Measurements from ENCODE around the gene SPAG17.

Gene SPAG17

GRCh38 chr1:118148034-118148433 is 37.0 kb downstream of the SPAG17 start:
- no peak for ATAC-seq
- no peak for TF ChIP-seq CSRNP3 (CRISPR knock-in tag; IDR thresholded peaks at IDR 0.05)
- no peak for TF ChIP-seq TOX (CRISPR knock-in tag; IDR thresholded peaks at IDR 0.05; ENCODE audit: borderline replicate concordance)
- no peak for TF ChIP-seq ZFP3 (CRISPR knock-in tag; IDR thresholded peaks at IDR 0.05)
- TF ChIP-seq PPARA (CRISPR knock-in tag; IDR thresholded peaks at IDR 0.05; ENCODE audit: borderline replicate concordance): no peak
- no peak for TF ChIP-seq OSR1 (CRISPR knock-in tag; IDR thresholded peaks at IDR 0.05)
- TF ChIP-seq ZNF70 (CRISPR knock-in tag; IDR thresholded peaks at IDR 0.05): no peak
- no peak for TF ChIP-seq SNAI2 (CRISPR knock-in tag; IDR thresholded peaks at IDR 0.05)
- TF ChIP-seq CSDC2 (CRISPR knock-in tag; IDR thresholded peaks at IDR 0.05): no peak
- TF ChIP-seq ESRRG (CRISPR knock-in tag; IDR thresholded peaks at IDR 0.05): no peak
- TF ChIP-seq ARNTL (CRISPR knock-in tag; IDR thresholded peaks at IDR 0.05; ENCODE audit: borderline replicate concordance, low read depth): no peak
- no peak for TF ChIP-seq RARB (CRISPR knock-in tag; IDR thresholded peaks at IDR 0.05)
- no peak for TF ChIP-seq PATZ1 (CRISPR knock-in tag; IDR thresholded peaks at IDR 0.05; ENCODE audit: borderline replicate concordance)

GRCh38 chr1:118147522-118147921 is 37.5 kb downstream of the SPAG17 start:
- TF ChIP-seq CSRNP3 (CRISPR knock-in tag; IDR thresholded peaks at IDR 0.05) (no peak), ZFP30 (CRISPR knock-in tag; IDR thresholded peaks at IDR 0.05) (no peak), TOX (CRISPR knock-in tag; IDR thresholded peaks at IDR 0.05; ENCODE audit: borderline replicate concordance) (no peak), TSHZ2 (CRISPR knock-in tag; IDR thresholded peaks at IDR 0.05) (no peak), BACH2 (CRISPR knock-in tag; IDR thresholded peaks at IDR 0.05; ENCODE audit: borderline replicate concordance) (no peak), CREB5 (CRISPR knock-in tag; IDR thresholded peaks at IDR 0.05; ENCODE audit: low read depth) (no peak)
- no peak for ATAC-seq

- no peak for TF ChIP-seq TSHZ2 (CRISPR knock-in tag; IDR thresholded peaks at IDR 0.05)
- no peak for TF ChIP-seq ZNF8 (CRISPR knock-in tag; IDR thresholded peaks at IDR 0.05)
- TF ChIP-seq GLIS3 (CRISPR knock-in tag; IDR thresholded peaks at IDR 0.05): no peak
- no peak for TF ChIP-seq PATZ1 (CRISPR knock-in tag; IDR thresholded peaks at IDR 0.05; ENCODE audit: borderline replicate concordance)
- TF ChIP-seq TOX (CRISPR knock-in tag; IDR thresholded peaks at IDR 0.05; ENCODE audit: borderline replicate concordance): no peak
- TF ChIP-seq POU6F1 (CRISPR knock-in tag; IDR thresholded peaks at IDR 0.05; ENCODE audit: borderline replicate concordance, low read depth): no peak
- ATAC-seq: no peak
Observed at GRCh38 chr1:118145721-118146120, 39.3 kb downstream of the SPAG17 start.

All from SK-N-SH treated with all-trans-retinoic acid at 6 μM for 48 hours (cell line).